WERI-Rb-1 (cell line): ENCODE data around the gene PSMG1.

Source experiments
- DNase-seq: peaks from one replicate; pipeline ENCODE4 v3.0.0-alpha.2; 2020
- H3K27ac ChIP-seq: fragments of 250-450 bp; sonication (Bioruptor Pico); 2 replicates; pipeline ENCODE4 v1.5.1; 2020; ENCODE audit warnings: mild to moderate bottlenecking, moderate library complexity
- H3K27me3 ChIP-seq: fragments of 250-450 bp; sonication (Bioruptor Pico); 2 replicates; pipeline ENCODE4 v1.5.1; 2021; ENCODE audit warnings: mild to moderate bottlenecking, low read depth, moderate library complexity; ENCODE audit not compliant: insufficient read depth, severe bottlenecking
- H3K36me3 ChIP-seq: fragments of 250-450 bp; sonication (Bioruptor Pico); 2 replicates; pipeline ENCODE4 v1.5.1; 2020; ENCODE audit warnings: mild to moderate bottlenecking, moderate library complexity
- H3K4me3 ChIP-seq: 2 replicates; pipeline ENCODE4 v1.5.1; 2011; ENCODE audit warnings: low read depth, mild to moderate bottlenecking, control low read depth, low read length
- H3K9me3 ChIP-seq: fragments of 250-450 bp; sonication (Bioruptor Pico); 2 replicates; pipeline ENCODE4 v1.5.1; 2021; ENCODE audit warnings: mild to moderate bottlenecking, moderate library complexity; ENCODE audit not compliant: severe bottlenecking
- TF ChIP-seq, protein P1 (sequence below): IDR thresholded peaks from 2 replicates; pipeline ENCODE4 v1.5.1; 2011; ENCODE audit warnings: low read depth, mild to moderate bottlenecking, control low read depth, inconsistent platforms, low read length

PSMG1 gene

DNA sequence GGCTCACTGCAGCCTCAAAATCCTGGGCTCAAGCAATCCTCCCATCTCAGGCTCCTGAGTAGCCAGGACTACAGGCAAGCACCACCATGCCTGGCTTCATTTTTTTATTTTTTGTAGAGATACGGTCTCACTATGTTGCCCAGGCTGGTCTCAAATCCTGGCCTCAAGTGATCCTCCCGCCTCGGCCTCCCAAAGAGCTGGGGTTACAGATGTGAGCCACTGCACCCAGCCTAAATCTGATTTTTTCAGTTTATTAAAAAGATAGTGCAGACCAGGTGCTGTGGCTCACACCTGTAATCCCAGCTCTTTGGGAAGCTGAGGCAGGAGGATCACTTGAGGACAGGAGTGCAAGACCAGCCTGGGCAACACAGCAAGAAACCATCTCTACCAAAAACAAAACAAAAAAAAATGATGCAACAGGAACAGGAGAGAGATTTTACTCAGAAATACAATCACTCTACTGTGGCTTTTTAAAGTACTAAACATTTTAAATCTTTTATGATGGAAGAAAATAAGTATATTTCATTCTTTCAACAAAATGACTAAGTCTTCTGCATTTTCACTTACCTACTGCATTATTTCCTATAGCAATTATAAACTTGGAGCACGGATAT is 1.9 kb downstream of the PSMG1 start:
- no peaks in the 10 kb centered on the region for H3K9me3 ChIP-seq
- no peak overlapping the region for H3K4me3 ChIP-seq
- DNase-seq = no peak
- H3K27ac ChIP-seq = no peak overlapping the region
- TF ChIP-seq, protein P1, sequence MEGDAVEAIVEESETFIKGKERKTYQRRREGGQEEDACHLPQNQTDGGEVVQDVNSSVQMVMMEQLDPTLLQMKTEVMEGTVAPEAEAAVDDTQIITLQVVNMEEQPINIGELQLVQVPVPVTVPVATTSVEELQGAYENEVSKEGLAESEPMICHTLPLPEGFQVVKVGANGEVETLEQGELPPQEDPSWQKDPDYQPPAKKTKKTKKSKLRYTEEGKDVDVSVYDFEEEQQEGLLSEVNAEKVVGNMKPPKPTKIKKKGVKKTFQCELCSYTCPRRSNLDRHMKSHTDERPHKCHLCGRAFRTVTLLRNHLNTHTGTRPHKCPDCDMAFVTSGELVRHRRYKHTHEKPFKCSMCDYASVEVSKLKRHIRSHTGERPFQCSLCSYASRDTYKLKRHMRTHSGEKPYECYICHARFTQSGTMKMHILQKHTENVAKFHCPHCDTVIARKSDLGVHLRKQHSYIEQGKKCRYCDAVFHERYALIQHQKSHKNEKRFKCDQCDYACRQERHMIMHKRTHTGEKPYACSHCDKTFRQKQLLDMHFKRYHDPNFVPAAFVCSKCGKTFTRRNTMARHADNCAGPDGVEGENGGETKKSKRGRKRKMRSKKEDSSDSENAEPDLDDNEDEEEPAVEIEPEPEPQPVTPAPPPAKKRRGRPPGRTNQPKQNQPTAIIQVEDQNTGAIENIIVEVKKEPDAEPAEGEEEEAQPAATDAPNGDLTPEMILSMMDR = no peak
- H3K36me3 ChIP-seq = peaks cover 42% of the 10 kb centered on the region
- no peaks in the 10 kb centered on the region for H3K27me3 ChIP-seq

DNA sequence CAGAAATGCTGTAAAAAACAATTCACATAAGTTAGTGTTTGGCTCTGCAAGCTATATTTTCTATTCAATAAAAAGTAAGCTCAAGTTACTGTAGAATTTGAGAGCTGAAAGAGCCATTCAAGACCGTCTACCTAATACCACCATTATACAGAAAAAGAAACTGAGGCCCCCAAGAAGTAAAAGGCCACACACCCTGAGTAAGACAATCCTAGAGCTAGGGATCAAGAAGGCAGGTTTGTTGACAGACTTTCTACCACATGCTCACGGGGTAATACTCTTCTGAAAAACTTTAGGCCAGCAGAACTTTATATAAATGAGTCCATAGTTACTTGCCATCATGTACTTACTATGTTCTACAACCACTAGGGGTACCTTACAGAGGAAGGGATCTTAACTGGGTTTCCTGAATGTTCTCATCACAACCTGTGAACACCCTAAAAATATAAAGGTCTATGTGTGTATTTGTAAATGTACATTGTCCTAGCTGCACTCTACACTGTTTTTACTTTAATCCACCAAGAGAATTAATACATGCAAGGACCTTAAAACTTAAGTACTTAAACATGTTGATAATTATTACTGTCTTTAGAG is 2.7 kb downstream of the PSMG1 start:
- TF ChIP-seq, protein P1 = no peak
- DNase-seq = no peak
- Histone ChIP-seq H3K27me3 (no peaks in the 10 kb centered on the region), H3K27ac (no peak overlapping the region), H3K4me3 (no peak overlapping the region), H3K9me3 (no peaks in the 10 kb centered on the region), H3K36me3 (peaks cover 50% of the 10 kb centered on the region)

DNA sequence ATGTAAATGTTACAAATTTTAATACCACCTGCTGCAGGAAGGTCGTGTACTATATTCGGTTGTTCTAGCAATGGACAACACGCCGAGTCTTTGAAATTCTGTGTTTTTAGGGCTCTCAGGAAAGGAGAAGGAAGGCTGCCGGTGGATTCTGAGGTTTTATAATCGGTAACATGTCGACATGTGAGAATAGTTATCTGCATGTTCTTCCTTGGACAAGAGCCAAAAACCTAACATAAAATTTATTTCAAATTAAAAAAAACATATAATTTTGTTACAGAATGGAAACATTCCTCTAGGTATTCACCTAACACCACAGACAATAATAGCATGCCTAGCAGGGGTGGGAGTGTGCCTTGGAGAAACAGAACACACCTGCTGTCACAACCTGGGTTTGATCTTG is 4.8 kb downstream of the PSMG1 start:
- no peak overlapping the region for H3K27ac ChIP-seq
- peaks cover 62% of the 10 kb centered on the region for H3K36me3 ChIP-seq
- TF ChIP-seq, protein P1 = no peak
- no peak overlapping the region for H3K4me3 ChIP-seq
- H3K27me3 ChIP-seq = no peaks in the 10 kb centered on the region
- no peaks in the 10 kb centered on the region for H3K9me3 ChIP-seq
- no peak for DNase-seq

DNA sequence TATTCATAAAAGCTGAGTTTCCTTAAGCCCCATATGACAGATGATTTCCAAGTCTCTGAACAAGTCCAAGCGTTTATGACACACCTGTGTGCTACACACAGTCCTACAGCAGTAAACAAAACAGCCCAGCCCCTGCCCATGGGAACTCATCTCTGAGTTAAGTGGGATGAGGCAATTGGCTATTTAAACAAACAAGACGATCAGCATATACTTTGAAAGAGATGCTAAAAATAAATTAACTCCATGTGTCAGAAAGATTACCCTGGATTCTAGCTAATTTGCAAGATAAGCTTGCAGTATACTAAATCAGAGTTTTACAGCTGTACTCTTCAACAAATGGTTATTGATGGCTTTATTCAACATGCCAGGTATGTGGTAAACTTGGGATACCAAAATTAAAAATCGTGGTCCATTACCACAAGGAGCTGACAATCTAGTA is 7.0 kb downstream of the PSMG1 start:
- no peaks in the 10 kb centered on the region for H3K9me3 ChIP-seq
- TF ChIP-seq, protein P1 = no peak
- no peak for DNase-seq
- peaks cover 69% of the 10 kb centered on the region for H3K36me3 ChIP-seq
- H3K27me3 ChIP-seq = no peaks in the 10 kb centered on the region
- H3K4me3 ChIP-seq = no peak overlapping the region
- no peak overlapping the region for H3K27ac ChIP-seq

DNA sequence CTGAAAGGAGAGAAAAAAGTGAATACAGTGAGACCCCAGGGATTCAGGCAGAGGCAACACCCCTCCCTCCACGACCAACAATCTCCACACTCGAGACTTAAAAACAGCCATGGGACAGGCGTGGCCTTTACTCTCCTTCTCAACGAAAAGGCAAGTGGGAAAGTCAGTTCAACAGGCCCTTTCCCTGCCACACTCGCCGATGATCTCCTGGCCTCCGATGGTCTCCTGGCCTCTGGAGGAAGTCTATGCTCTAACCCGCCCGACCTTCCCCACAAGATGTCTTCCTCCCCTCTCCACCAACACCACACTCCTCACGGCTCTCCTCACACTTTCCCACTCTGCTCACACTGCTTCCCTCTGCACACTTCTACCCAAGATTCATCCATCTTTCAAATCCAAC is 7.6 kb downstream of the PSMG1 start:
- Histone ChIP-seq H3K4me3 (no peak overlapping the region), H3K36me3 (peaks cover 69% of the 10 kb centered on the region), H3K9me3 (no peaks in the 10 kb centered on the region), H3K27me3 (no peaks in the 10 kb centered on the region), H3K27ac (no peak overlapping the region)
- no peak for DNase-seq
- TF ChIP-seq, protein P1 = no peak

DNA sequence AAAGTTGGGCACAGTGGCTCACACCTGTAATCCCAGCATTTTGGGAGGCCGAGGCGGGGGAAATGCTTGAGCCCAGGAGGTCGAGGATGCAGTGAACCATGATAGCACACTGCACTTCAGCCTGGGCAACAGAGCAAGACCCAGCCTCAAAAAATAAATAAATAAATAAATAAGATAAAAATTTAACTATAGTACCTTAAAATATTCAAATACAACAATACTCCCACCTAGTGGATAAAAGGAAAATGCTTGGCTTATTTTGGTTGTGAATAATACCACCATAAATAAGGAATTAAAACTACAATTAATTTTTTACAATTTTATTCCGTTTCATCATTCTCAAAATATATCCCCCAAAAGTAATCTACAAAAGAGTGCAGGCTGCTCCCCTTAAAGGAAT is 8.1 kb downstream of the PSMG1 start:
- no peak overlapping the region for H3K4me3 ChIP-seq
- no peak overlapping the region for H3K27ac ChIP-seq
- H3K9me3 ChIP-seq = no peaks in the 10 kb centered on the region
- TF ChIP-seq, protein P1 = no peak
- DNase-seq = no peak
- H3K36me3 ChIP-seq = peaks cover 63% of the 10 kb centered on the region
- H3K27me3 ChIP-seq = no peaks in the 10 kb centered on the region
